ENCODE measurements around the gene CASP6.

The CASP6 gene

DNA sequence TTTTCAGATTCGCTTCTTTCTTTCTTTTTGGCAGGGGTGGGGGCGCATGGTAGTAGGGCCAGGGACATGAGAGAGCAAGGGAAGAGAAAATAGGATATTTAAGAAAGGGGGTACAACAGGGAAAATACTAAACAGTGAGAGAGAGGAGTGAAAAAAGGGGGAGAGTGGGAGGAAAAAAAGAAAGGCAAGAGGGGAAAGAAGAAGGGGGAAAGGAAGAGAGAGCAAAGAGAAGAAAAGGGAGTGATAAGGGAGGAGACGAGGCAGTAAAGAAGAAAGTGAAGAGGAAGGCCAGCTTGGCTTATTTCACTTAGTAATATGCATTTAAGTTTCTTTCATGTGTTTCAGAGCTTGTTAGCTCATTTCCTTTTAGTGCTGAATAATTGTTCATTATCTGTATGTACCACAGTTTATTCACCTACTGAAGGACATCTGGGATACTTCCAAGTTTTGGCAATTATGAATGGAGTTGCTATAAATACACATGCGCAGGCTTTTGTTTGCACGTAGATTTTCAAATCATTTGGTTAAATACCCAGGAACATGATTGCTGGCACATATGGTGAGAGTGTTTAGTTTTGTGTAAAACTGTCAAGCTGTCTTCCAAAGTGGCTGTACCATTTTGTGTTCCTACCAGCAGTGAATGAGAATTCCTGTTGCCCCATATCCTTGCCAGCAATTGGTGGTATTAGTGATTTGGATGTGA, 37.3 kb downstream of the CASP6 start:
- DNase-seq, result no peak

DNA sequence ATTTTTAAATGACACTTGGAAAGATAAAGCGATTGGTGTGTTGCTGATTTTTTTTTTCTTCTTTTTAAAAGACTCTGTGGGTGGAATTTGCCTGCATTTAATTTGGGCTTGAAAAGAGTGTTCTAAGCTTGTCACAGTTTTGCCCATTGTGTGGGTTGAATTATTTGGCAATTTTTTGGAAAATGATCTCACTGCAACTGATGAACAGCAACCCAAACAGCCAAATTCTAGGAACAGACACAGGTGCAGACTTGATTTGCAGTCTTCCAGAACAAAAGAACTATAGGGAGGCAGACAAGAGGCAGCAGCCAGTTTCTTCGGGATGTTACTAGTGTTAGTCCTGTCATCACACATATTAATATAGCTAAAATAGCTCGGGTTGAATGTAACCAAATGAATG, 40.5 kb downstream of the CASP6 start:
- no peak for DNase-seq

DNA sequence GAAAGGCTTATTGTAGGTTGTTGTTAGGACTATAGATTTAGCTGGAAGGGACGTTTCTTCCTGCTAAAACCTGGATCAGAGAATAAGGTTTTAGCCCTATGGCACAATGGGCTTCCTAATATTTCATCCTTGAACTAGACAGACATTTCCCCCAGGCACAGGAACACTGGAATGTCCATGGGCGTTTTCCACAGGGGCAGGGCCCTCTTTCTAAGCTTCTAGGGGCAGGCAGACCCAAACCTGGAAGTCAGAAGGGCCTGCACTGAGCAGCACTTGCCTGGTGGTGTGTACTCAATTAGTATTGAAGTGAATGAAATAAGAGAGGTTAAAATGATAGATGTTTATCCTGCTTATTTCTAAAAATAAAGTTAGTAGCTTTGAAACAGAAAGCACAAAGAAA, 41.1 kb downstream of the CASP6 start:
- no peak for DNase-seq

- peak; percentile 33 for DNase-seq
Measured at GRCh38 chr4:109658871-109659410, 44.3 kb downstream of the CASP6 start.

DNA sequence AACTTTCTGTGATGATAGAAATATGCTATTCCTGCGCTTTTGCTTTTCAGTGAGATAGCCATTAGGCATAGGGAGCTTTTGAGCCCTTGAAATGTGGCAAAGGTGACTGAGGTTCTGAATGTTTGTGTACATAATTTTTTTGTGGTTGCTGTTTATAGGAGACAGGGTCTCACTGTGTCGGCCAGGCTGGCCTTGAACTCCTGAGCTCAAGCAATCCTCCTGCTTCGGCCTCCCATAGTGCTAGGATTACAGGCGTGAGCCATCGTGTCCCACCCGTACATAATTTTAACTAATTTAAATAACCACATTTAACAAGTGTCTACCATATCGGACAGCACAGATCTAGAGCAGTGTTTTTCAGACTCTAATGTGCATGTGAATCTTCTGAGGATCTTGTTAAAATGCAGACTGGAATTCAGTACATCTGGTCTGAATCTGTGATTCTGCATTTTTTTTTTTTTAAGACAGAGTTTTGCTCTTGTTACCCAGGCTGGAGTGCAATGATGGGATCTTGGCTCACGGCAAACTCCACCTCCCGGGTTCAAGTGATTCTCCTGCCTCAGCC, 45.3 kb downstream of the CASP6 start:
- DNase-seq, result no peak

- no peak for DNase-seq
Measured at GRCh38 chr4:109655396-109655795, 47.8 kb downstream of the CASP6 start.

GRCh38 chr4:109649872-109650271, 53.4 kb downstream of the CASP6 start:
- DNase-seq, result peak; percentile 54

DNA sequence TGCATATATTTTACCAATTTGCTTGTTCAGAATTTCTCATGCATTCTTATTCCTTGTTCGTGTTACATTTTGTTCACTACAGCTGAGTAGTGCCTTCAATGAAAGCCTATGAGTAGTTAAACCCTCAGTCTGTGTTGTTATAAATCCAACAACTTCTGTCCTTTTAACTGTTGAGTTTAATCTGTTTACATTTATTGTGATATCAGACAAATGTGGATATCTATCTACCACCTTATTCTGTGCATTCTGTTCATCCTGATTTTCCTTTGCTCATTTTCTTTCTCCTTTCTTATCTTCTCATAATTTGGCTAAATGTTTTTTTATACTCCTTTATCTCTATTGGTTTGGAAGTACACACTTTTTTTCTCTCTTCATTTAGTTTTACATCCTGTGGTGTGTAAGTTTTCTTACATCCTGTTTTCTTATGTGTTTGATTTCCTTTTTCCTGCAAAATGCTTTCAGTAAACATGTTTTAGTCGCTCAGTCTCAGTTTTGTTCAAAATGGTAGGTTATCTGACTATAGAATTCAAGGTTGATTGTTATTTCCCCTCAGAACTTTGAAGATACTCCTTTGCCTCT, 54.2 kb downstream of the CASP6 start:
- DNase-seq, result peak; percentile 21

- peak; percentile 77 for DNase-seq
Measured at GRCh38 chr4:109648266-109648996, 54.8 kb downstream of the CASP6 start.

GRCh38 chr4:109645874-109646710, 57.2 kb downstream of the CASP6 start:
- no peak for DNase-seq

DNA sequence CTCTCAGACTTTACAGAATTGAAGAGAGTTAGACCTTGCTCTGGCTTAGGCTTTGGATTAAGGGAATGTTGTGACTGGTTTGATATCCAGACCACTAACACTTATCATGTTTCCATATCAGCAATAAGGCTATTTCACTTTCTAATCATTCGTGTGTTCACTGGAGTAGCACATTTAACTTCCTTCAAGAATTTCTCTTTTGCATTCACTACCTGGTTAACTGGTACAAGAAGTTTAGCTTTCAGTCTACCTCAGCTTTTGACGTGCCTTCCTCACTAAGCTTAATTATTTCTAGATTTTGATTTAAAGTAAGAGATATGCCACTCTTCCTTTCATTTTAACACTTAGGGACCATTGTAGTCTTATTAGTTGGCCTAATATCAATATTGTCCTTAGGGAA, 62.6 kb downstream of the CASP6 start:
- DNase-seq, result no peak
